K562 (cell line): ENCODE measurements around the gene UBASH3B. TPM values are rescaled to one million over a fixed set of nuclear protein-coding genes. Genes with fewer than 3 reads are reported as not detected.

Source experiments
- ATAC-seq: fragments of 200-7000 bp; cut with Tn5 transposase; 3 replicates; pipeline ENCODE4 v1.9.1; 2020; ENCODE audit warnings: moderate library complexity
- BruUV-seq: library from RNA; stranded (reverse); fragments of 400-500 nt; replicated peaks from 2 replicates; lab custom pipeline; 2021; lab: Mats Ljungman, UMichigan
- CTCF ChIA-PET: fragments of 300-600 bp; formaldehyde crosslinking; extraction: SDS; loops from one replicate; lab custom pipeline; 2021; ENCODE audit warnings: low intra/inter-chr PET ratio; lab: Yijun Ruan, JAX
- POLR2A ChIA-PET: fragments of 300-600, 350-650 bp; sonication (Branson Sonifier 250); formaldehyde crosslinking; extraction: SDS; loops from one replicate; lab custom pipeline; 2021; ENCODE audit warnings: antibody characterized with exemption, inconsistent platforms; lab: Yijun Ruan, JAX
- DNase-seq, 4 experiments: peaks; one replicate each; pipeline versions ENCODE4 v3.0.0 to v3.0.0-alpha.2; 2011 to 2018; ENCODE audit warnings: low spot score in 3 of 4, mixed read lengths in 3 of 4; ENCODE audit errors: extremely low read depth in 1 of 4
- FAIRE-seq: peaks from 2 replicates; lab custom pipeline; 2011; peaks lifted over from hg19 to GRCh38; lab: Jason Lieb, UNC
- H2AFZ ChIP-seq: 2 replicates; pipeline ENCODE4 v1.6.0; 2011; ENCODE audit warnings: low read depth, low read length, control low read depth, inconsistent platforms
- H3K27ac ChIP-seq: fragments of 200-600 bp; 3 replicates; pipeline ENCODE4 v1.8.0; 2011; ENCODE audit warnings: low read depth, mild to moderate bottlenecking, control low read depth, inconsistent platforms, low read length, moderate library complexity, mixed read lengths; ENCODE audit errors: extremely low read depth
- H3K27me3 ChIP-seq, 2 experiments: fragments of 300-600 bp in 1 of 2; 2 replicates in 1 of 2; 3 replicates in 1 of 2; pipeline versions ENCODE4 v1.6.0 to v1.8.0; 2011; ENCODE audit warnings: inconsistent platforms in 2 of 2, low read length in 2 of 2, mild to moderate bottlenecking in 1 of 2, mixed read lengths in 1 of 2, moderate library complexity in 1 of 2; ENCODE audit not compliant: control insufficient read depth in 2 of 2, insufficient read depth in 2 of 2
- H3K36me3 ChIP-seq: fragments of 300-600 bp; 3 replicates; pipeline ENCODE4 v1.8.0; 2011; ENCODE audit warnings: mild to moderate bottlenecking, low read length, inconsistent platforms; ENCODE audit not compliant: control insufficient read depth, insufficient read depth
- H3K4me1 ChIP-seq, 2 experiments: fragments of 200-600 bp in 1 of 2; replicated peaks in 1 of 2; 2 replicates in 1 of 2; 3 replicates in 1 of 2; pipeline versions ENCODE4 v1.5.1 to v1.8.0; 2011; ENCODE audit warnings: inconsistent platforms in 2 of 2, low read length in 2 of 2, mild to moderate bottlenecking in 1 of 2, mixed read lengths in 1 of 2, moderate library complexity in 1 of 2; ENCODE audit not compliant: control insufficient read depth in 2 of 2, insufficient read depth in 2 of 2
- H3K4me2 ChIP-seq: 2 replicates; pipeline ENCODE4 v1.6.1; 2011; ENCODE audit warnings: low read length, control low read depth, inconsistent platforms, mixed read lengths; ENCODE audit not compliant: insufficient read depth
- H3K4me3 ChIP-seq: fragments of 200-600 bp; sonication (generic), shearing (Covaris generic); 2 replicates; pipeline ENCODE4 v1.5.1; 2016; ENCODE audit warnings: control low read depth, inconsistent platforms
- H3K79me2 ChIP-seq: fragments of 200-600 bp; 3 replicates; pipeline ENCODE4 v1.8.0; 2011; ENCODE audit warnings: low read length, inconsistent platforms; ENCODE audit not compliant: control insufficient read depth, insufficient read depth
- H3K9ac ChIP-seq, 2 experiments: 2 replicates each; pipeline versions ENCODE4 v1.6.0 to v1.6.1; 2011; ENCODE audit warnings: low read depth in 2 of 2, low read length in 2 of 2, control low read depth in 1 of 2, inconsistent platforms in 1 of 2, mild to moderate bottlenecking in 1 of 2, mixed read lengths in 1 of 2; ENCODE audit not compliant: insufficient read depth in 1 of 2
- H3K9me1 ChIP-seq: one replicate; pipeline ENCODE4 v1.6.0; 2011; ENCODE audit warnings: inconsistent platforms, mild to moderate bottlenecking, low read length, moderate library complexity; ENCODE audit not compliant: control insufficient read depth, insufficient read depth
- H3K9me3 ChIP-seq: replicated peaks from 2 replicates; pipeline ENCODE4 v1.5.1; 2011; ENCODE audit warnings: low read depth, low read length, inconsistent platforms; ENCODE audit not compliant: control insufficient read depth, insufficient read depth
- H4K20me1 ChIP-seq: replicated peaks from 2 replicates; pipeline ENCODE4 v1.6.1; 2011; ENCODE audit warnings: low read length, inconsistent platforms, mixed read lengths; ENCODE audit not compliant: control insufficient read depth, insufficient read depth
- EP400 ChIP-seq: fragments of 450-650 bp; IDR thresholded peaks from 2 replicates; pipeline ENCODE4 v1.6.1; 2017; ENCODE audit warnings: antibody characterized with exemption, mild to moderate bottlenecking, moderate library complexity
- HNRNPH1 ChIP-seq: fragments of 200-400 bp; formaldehyde crosslinking; optimal IDR thresholded peaks from 2 replicates; pipeline ENCODE3; 2017; ENCODE audit warnings: low read depth, mild to moderate bottlenecking, low read length, moderate library complexity
- KDM5B ChIP-seq: fragments of 200-600 bp; sonication (generic); IDR thresholded peaks from 2 replicates; pipeline ENCODE4 v1.6.1; 2012; ENCODE audit warnings: low read depth, mild to moderate bottlenecking, moderate library complexity, low read length, control low read depth, inconsistent platforms; ENCODE audit not compliant: insufficient replicate concordance
- NRF1 ChIP-seq, 2 experiments: fragments of 450-650 bp; IDR thresholded peaks in 1 of 2; conservative IDR thresholded peaks in 1 of 2; 2 replicates each; pipeline ENCODE4 v1.6.1; 2014; ENCODE audit warnings: mild to moderate bottlenecking in 2 of 2
- ZBTB17 ChIP-seq: fragments of 450-650 bp; formaldehyde crosslinking; IDR thresholded peaks from 2 replicates; pipeline ENCODE4 v1.4.0; 2020; ENCODE audit warnings: mild to moderate bottlenecking
- ZNF165 ChIP-seq: fragments of 250-450 bp; sonication (Bioruptor Pico); IDR thresholded peaks from 2 replicates; pipeline ENCODE4 v1.4.0; 2020; ENCODE audit warnings: borderline replicate concordance
- ZNF785 ChIP-seq: fragments of 250-450 bp; sonication (Bioruptor Pico); IDR thresholded peaks from 2 replicates; pipeline ENCODE4 v1.4.0; 2020; ENCODE audit warnings: mild to moderate bottlenecking
- WGBS: fragments of 100-300 bp; shearing (Covaris generic); methylation state at CpG from one replicate; pipeline ENCODE4 v1.1.6; 2016; ENCODE audit warnings: low coverage, mixed read lengths; ENCODE audit not compliant: insufficient coverage; ENCODE audit errors: missing lambda C conversion rate; 5-methylcytosine and 5-hydroxymethylcytosine counted together
- in situ Hi-C: fragments of 300-500 bp; cut with MboI; formaldehyde crosslinking; loops from 4 replicates; pipeline ENCODE4 v1.15.0; 2018; ENCODE audit warnings: inconsistent platforms, mixed read lengths
- intact Hi-C: fragments of 100-400 bp; cut with micrococcal nuclease; formaldehyde crosslinking; loops from 2 replicates; pipeline ENCODE4 v1.14.2; 2022
- polyA plus RNA-seq, 8 experiments: library from polyadenylated mRNA; depleted of rRNA in 4 of 8; stranded (reverse) in 5 of 8; unstranded in 3 of 8; fragments of >200 nt; fragmentation: Nextera tagmentation in 2 of 8; fragmentation: Illumina TruSeq in 1 of 8; extraction: Ambion mirVana in 2 of 8; extraction: Trizol in 1 of 8; gene quantifications; 2 replicates each; pipeline versions ENCODE4 v1.2.1 to v1.2.3, GENCODE V29; 2011 to 2014; ENCODE audit warnings: inconsistent platforms in 1 of 8, missing spikeins in 1 of 8
- total RNA-seq, 7 experiments: library from RNA; depleted of rRNA in 6 of 7; stranded (reverse); fragments of >200 nt in 6 of 7; fragmentation: Illumina TruSeq in 2 of 7; extraction: Trizol in 2 of 7; gene quantifications; 2 replicates each; pipeline versions ENCODE4 v1.2.1 to v1.2.3, GENCODE V29; 2011 to 2021; ENCODE audit warnings: low replicate concordance in 1 of 7
- TF ChIP-seq, protein P1 (sequence below): fragments of 200-800 bp; sonication (Bioruptor generic); IDR thresholded peaks from 2 replicates; pipeline ENCODE4 v1.6.1; 2016; ENCODE audit warnings: missing genetic modification characterization, missing compliant biosample characterization

Gene UBASH3B
- total and polyA plus RNA-seq, 9 of the 15 experiments (the other 6 are each of a cell fraction or from before 2014, with no cell fraction given), result 0.01 to 0.31 (median 0.08) TPM; not detected in 2

DNA sequence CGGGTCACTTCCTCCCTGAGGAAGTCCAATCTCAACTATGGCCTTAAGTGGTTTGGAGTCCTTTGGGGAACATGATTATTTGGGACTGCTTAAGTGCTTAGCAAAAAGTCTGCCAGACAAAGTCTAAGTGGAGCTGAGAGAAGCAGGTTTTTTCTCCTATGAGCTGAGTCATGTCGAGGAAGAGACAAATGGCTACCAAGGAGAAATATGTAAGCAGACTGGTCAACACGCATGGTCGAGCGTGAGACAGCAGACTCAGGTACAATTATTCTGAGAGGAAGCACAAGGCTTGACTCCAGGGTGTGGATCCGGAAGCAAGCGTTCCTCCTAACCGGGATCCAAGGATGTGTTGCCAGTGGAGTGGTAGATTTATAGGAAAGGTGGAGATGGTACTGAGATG, 30.6 kb downstream of the UBASH3B start:
- in situ Hi-C loops (no loop called here), intact Hi-C loops (no loop called here)
- ATAC-seq (no peak), DNase-seq (no peak), FAIRE-seq (no peak)
- BruUV-seq, result no TSS peak
- Histone ChIP-seq H3K36me3 (no peaks in the 10 kb centered on the region), H3K4me2 (no peak overlapping the region), H3K9ac (no peak overlapping the region), H3K79me2 (no peaks in the 10 kb centered on the region), H3K27me3 (peaks cover 0 to 19% of the 10 kb centered on the region in 2 experiments; a peak in 3 of 5 replicates), H3K27ac (no peak overlapping the region), H3K4me3 (no peak overlapping the region), H3K9me1 (no peaks in the 10 kb centered on the region), H3K4me1 (no peaks in the 10 kb centered on the region), H4K20me1 (0 out of 2 replicates have a peak, but pooled peaks cover 3% of the 10 kb centered on the region), H2AFZ (no peak overlapping the region), H3K9me3 (no peaks in the 10 kb centered on the region)
- POLR2A ChIA-PET, result interaction anchor here (0.8 kb wide), 1 partner anchor 16 kb away, joined by 4 read pairs; no protein-coding TSS in a partner anchor
- WGBS, result 8% methylated on average over 8 of the region's 8 CpGs
- CTCF ChIA-PET, result no interaction called here
- TF ChIP-seq ZNF165 (no peak), EP400 (no peak), ZBTB17 (CRISPR knock-in tag) (no peak), ZNF785 (no peak), NRF1 (conservative IDR thresholded peaks at IDR 0.05 in 1 of 2, IDR thresholded peaks at IDR 0.05 in 1 of 2) (no peak), HNRNPH1 (no peak), KDM5B (no peak)
- TF ChIP-seq, protein P1, sequence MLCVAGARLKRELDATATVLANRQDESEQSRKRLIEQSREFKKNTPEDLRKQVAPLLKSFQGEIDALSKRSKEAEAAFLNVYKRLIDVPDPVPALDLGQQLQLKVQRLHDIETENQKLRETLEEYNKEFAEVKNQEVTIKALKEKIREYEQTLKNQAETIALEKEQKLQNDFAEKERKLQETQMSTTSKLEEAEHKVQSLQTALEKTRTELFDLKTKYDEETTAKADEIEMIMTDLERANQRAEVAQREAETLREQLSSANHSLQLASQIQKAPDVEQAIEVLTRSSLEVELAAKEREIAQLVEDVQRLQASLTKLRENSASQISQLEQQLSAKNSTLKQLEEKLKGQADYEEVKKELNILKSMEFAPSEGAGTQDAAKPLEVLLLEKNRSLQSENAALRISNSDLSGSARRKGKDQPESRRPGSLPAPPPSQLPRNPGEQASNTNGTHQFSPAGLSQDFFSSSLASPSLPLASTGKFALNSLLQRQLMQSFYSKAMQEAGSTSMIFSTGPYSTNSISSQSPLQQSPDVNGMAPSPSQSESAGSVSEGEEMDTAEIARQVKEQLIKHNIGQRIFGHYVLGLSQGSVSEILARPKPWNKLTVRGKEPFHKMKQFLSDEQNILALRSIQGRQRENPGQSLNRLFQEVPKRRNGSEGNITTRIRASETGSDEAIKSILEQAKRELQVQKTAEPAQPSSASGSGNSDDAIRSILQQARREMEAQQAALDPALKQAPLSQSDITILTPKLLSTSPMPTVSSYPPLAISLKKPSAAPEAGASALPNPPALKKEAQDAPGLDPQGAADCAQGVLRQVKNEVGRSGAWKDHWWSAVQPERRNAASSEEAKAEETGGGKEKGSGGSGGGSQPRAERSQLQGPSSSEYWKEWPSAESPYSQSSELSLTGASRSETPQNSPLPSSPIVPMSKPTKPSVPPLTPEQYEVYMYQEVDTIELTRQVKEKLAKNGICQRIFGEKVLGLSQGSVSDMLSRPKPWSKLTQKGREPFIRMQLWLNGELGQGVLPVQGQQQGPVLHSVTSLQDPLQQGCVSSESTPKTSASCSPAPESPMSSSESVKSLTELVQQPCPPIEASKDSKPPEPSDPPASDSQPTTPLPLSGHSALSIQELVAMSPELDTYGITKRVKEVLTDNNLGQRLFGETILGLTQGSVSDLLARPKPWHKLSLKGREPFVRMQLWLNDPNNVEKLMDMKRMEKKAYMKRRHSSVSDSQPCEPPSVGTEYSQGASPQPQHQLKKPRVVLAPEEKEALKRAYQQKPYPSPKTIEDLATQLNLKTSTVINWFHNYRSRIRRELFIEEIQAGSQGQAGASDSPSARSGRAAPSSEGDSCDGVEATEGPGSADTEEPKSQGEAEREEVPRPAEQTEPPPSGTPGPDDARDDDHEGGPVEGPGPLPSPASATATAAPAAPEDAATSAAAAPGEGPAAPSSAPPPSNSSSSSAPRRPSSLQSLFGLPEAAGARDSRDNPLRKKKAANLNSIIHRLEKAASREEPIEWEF (CRISPR knock-in tag), result no peak
